K562 (cell line): ENCODE data around the gene INPP4B. TPM values are rescaled to one million over a fixed set of nuclear protein-coding genes. Genes with fewer than 3 reads are reported as not detected.

Experiments used
- ATAC-seq: fragments of 200-7000 bp; cut with Tn5 transposase; 3 replicates; pipeline ENCODE4 v1.9.1; 2020; ENCODE audit warnings: moderate library complexity
- BruUV-seq: library from RNA; stranded (reverse); fragments of 400-500 nt; replicated peaks from 2 replicates; lab custom pipeline; 2021; lab: Mats Ljungman, UMichigan
- CTCF ChIA-PET: fragments of 300-600 bp; formaldehyde crosslinking; extraction: SDS; loops from one replicate; lab custom pipeline; 2021; ENCODE audit warnings: low intra/inter-chr PET ratio; lab: Yijun Ruan, JAX
- POLR2A ChIA-PET: fragments of 300-600, 350-650 bp; sonication (Branson Sonifier 250); formaldehyde crosslinking; extraction: SDS; loops from one replicate; lab custom pipeline; 2021; ENCODE audit warnings: antibody characterized with exemption, inconsistent platforms; lab: Yijun Ruan, JAX
- DNase-seq, 4 experiments: peaks; one replicate each; pipeline versions ENCODE4 v3.0.0 to v3.0.0-alpha.2; 2011 to 2018; ENCODE audit warnings: low spot score in 3 of 4, mixed read lengths in 3 of 4; ENCODE audit errors: extremely low read depth in 1 of 4
- FAIRE-seq: peaks from 2 replicates; lab custom pipeline; 2011; peaks lifted over from hg19 to GRCh38; lab: Jason Lieb, UNC
- H2AFZ ChIP-seq: 2 replicates; pipeline ENCODE4 v1.6.0; 2011; ENCODE audit warnings: low read depth, low read length, control low read depth, inconsistent platforms
- H3K27ac ChIP-seq: fragments of 200-600 bp; 3 replicates; pipeline ENCODE4 v1.8.0; 2011; ENCODE audit warnings: low read depth, mild to moderate bottlenecking, control low read depth, inconsistent platforms, low read length, moderate library complexity, mixed read lengths; ENCODE audit errors: extremely low read depth
- H3K27me3 ChIP-seq, 2 experiments: fragments of 300-600 bp in 1 of 2; 2 replicates in 1 of 2; 3 replicates in 1 of 2; pipeline versions ENCODE4 v1.6.0 to v1.8.0; 2011; ENCODE audit warnings: inconsistent platforms in 2 of 2, low read length in 2 of 2, mild to moderate bottlenecking in 1 of 2, mixed read lengths in 1 of 2, moderate library complexity in 1 of 2; ENCODE audit not compliant: control insufficient read depth in 2 of 2, insufficient read depth in 2 of 2
- H3K36me3 ChIP-seq: fragments of 300-600 bp; 3 replicates; pipeline ENCODE4 v1.8.0; 2011; ENCODE audit warnings: mild to moderate bottlenecking, low read length, inconsistent platforms; ENCODE audit not compliant: control insufficient read depth, insufficient read depth
- H3K4me1 ChIP-seq, 2 experiments: fragments of 200-600 bp in 1 of 2; replicated peaks in 1 of 2; 2 replicates in 1 of 2; 3 replicates in 1 of 2; pipeline versions ENCODE4 v1.5.1 to v1.8.0; 2011; ENCODE audit warnings: inconsistent platforms in 2 of 2, low read length in 2 of 2, mild to moderate bottlenecking in 1 of 2, mixed read lengths in 1 of 2, moderate library complexity in 1 of 2; ENCODE audit not compliant: control insufficient read depth in 2 of 2, insufficient read depth in 2 of 2
- H3K4me2 ChIP-seq: 2 replicates; pipeline ENCODE4 v1.6.1; 2011; ENCODE audit warnings: low read length, control low read depth, inconsistent platforms, mixed read lengths; ENCODE audit not compliant: insufficient read depth
- H3K4me3 ChIP-seq: fragments of 200-600 bp; sonication (generic), shearing (Covaris generic); 2 replicates; pipeline ENCODE4 v1.5.1; 2016; ENCODE audit warnings: control low read depth, inconsistent platforms
- H3K79me2 ChIP-seq: fragments of 200-600 bp; 3 replicates; pipeline ENCODE4 v1.8.0; 2011; ENCODE audit warnings: low read length, inconsistent platforms; ENCODE audit not compliant: control insufficient read depth, insufficient read depth
- H3K9ac ChIP-seq, 2 experiments: 2 replicates each; pipeline versions ENCODE4 v1.6.0 to v1.6.1; 2011; ENCODE audit warnings: low read depth in 2 of 2, low read length in 2 of 2, control low read depth in 1 of 2, inconsistent platforms in 1 of 2, mild to moderate bottlenecking in 1 of 2, mixed read lengths in 1 of 2; ENCODE audit not compliant: insufficient read depth in 1 of 2
- H3K9me1 ChIP-seq: one replicate; pipeline ENCODE4 v1.6.0; 2011; ENCODE audit warnings: inconsistent platforms, mild to moderate bottlenecking, low read length, moderate library complexity; ENCODE audit not compliant: control insufficient read depth, insufficient read depth
- H3K9me3 ChIP-seq: replicated peaks from 2 replicates; pipeline ENCODE4 v1.5.1; 2011; ENCODE audit warnings: low read depth, low read length, inconsistent platforms; ENCODE audit not compliant: control insufficient read depth, insufficient read depth
- H4K20me1 ChIP-seq: replicated peaks from 2 replicates; pipeline ENCODE4 v1.6.1; 2011; ENCODE audit warnings: low read length, inconsistent platforms, mixed read lengths; ENCODE audit not compliant: control insufficient read depth, insufficient read depth
- CBX3 ChIP-seq, 2 experiments: IDR thresholded peaks; 1 replicate in 1 of 2; 2 replicates in 1 of 2; pipeline ENCODE4 v1.6.1; 2012; ENCODE audit warnings: inconsistent platforms in 2 of 2, low read length in 2 of 2, borderline replicate concordance in 1 of 2, control low read depth in 1 of 2
- DNMT1 ChIP-seq: fragments of 450-650 bp; IDR thresholded peaks from 2 replicates; pipeline ENCODE4 v1.6.1; 2016; ENCODE audit warnings: antibody characterized with exemption, mild to moderate bottlenecking
- KAT2B ChIP-seq: IDR thresholded peaks from one replicate; pipeline ENCODE4 v1.6.1; 2012; ENCODE audit warnings: low read depth, mild to moderate bottlenecking, control low read depth, inconsistent platforms, low read length, moderate library complexity
- KAT8 ChIP-seq: fragments of 450-650 bp; IDR thresholded peaks from 2 replicates; pipeline ENCODE4 v1.6.1; 2016; ENCODE audit warnings: low read depth, mild to moderate bottlenecking
- SMARCA5 ChIP-seq: fragments of 450-650 bp; IDR thresholded peaks from 2 replicates; pipeline ENCODE4 v1.6.1; 2016
- STAT5A ChIP-seq: IDR thresholded peaks from 2 replicates; pipeline ENCODE4 v1.6.1; 2012; ENCODE audit warnings: low read length, inconsistent platforms, borderline replicate concordance
- TBP ChIP-seq: optimal IDR thresholded peaks from 2 replicates; pipeline ENCODE3; 2011; ENCODE audit warnings: low read depth, low read length, improper control_type of control experiment
- TRIM28 ChIP-seq: fragments of 450-650 bp; IDR thresholded peaks from 2 replicates; pipeline ENCODE4 v1.6.1; 2017
- ZNF668 ChIP-seq: fragments of 250-450 bp; sonication (Bioruptor Pico); IDR thresholded peaks from 2 replicates; pipeline ENCODE4 v1.8.0; 2022; ENCODE audit warnings: mild to moderate bottlenecking, inconsistent platforms
- in situ Hi-C: fragments of 300-500 bp; cut with MboI; formaldehyde crosslinking; loops from 4 replicates; pipeline ENCODE4 v1.15.0; 2018; ENCODE audit warnings: inconsistent platforms, mixed read lengths
- intact Hi-C: fragments of 100-400 bp; cut with micrococcal nuclease; formaldehyde crosslinking; loops from 2 replicates; pipeline ENCODE4 v1.14.2; 2022
- polyA plus RNA-seq, 8 experiments: library from polyadenylated mRNA; depleted of rRNA in 4 of 8; stranded (reverse) in 5 of 8; unstranded in 3 of 8; fragments of >200 nt; fragmentation: Nextera tagmentation in 2 of 8; fragmentation: Illumina TruSeq in 1 of 8; extraction: Ambion mirVana in 2 of 8; extraction: Trizol in 1 of 8; gene quantifications; 2 replicates each; pipeline versions ENCODE4 v1.2.1 to v1.2.3, GENCODE V29; 2011 to 2014; ENCODE audit warnings: inconsistent platforms in 1 of 8, missing spikeins in 1 of 8
- total RNA-seq, 7 experiments: library from RNA; depleted of rRNA in 6 of 7; stranded (reverse); fragments of >200 nt in 6 of 7; fragmentation: Illumina TruSeq in 2 of 7; extraction: Trizol in 2 of 7; gene quantifications; 2 replicates each; pipeline versions ENCODE4 v1.2.1 to v1.2.3, GENCODE V29; 2011 to 2021; ENCODE audit warnings: low replicate concordance in 1 of 7
- TF ChIP-seq, protein P1 (sequence below), 2 experiments: fragments of 450-650 bp; formaldehyde crosslinking in 1 of 2; IDR thresholded peaks; 2 replicates each; pipeline versions ENCODE4 v1.4.0 to v1.6.1; 2014 to 2020; ENCODE audit warnings: mild to moderate bottlenecking in 2 of 2, borderline replicate concordance in 1 of 2, low read depth in 1 of 2

The INPP4B gene
- total and polyA plus RNA-seq, 9 of the 15 experiments (the other 6 are each of a cell fraction or from before 2014, with no cell fraction given), result 0.04 to 0.11 TPM; not detected in 7

DNA sequence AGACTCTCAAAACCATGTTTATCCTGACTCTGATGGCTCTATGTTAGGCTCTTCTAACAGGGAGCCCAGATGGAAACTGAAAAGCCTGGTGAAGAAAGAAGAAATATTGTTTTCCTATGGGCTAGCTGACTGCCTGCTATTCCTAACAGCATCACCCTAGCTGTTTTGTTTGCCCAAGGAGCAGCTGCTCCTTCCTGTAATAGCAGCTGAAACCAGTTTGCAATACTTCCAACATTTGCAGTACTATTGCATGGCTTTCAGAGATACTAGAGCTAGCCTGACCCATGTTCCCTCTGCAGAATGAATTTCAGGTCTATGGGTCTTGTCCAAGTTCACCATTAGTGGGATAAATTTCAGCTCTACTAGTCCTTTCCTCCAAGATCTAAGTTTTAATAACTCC lies 495.2 kb downstream of the INPP4B start:
- intact Hi-C loops, result no loop called here
- ChIA-PET POLR2A (no interaction called here), CTCF (no interaction called here)
- Histone ChIP-seq H3K9me3 (no peaks in the 10 kb centered on the region), H3K9ac (no peak overlapping the region)
- DNase-seq (no peak), FAIRE-seq (no peak)
- no TSS peak for BruUV-seq
- no peak for TF ChIP-seq ZNF668 (CRISPR knock-in tag)
- no peak for TF ChIP-seq TRIM28
- no peak for TF ChIP-seq TBP
- TF ChIP-seq SMARCA5, result no peak
- no peak for TF ChIP-seq KAT8
- no peak for TF ChIP-seq KAT2B
- TF ChIP-seq, protein P1, sequence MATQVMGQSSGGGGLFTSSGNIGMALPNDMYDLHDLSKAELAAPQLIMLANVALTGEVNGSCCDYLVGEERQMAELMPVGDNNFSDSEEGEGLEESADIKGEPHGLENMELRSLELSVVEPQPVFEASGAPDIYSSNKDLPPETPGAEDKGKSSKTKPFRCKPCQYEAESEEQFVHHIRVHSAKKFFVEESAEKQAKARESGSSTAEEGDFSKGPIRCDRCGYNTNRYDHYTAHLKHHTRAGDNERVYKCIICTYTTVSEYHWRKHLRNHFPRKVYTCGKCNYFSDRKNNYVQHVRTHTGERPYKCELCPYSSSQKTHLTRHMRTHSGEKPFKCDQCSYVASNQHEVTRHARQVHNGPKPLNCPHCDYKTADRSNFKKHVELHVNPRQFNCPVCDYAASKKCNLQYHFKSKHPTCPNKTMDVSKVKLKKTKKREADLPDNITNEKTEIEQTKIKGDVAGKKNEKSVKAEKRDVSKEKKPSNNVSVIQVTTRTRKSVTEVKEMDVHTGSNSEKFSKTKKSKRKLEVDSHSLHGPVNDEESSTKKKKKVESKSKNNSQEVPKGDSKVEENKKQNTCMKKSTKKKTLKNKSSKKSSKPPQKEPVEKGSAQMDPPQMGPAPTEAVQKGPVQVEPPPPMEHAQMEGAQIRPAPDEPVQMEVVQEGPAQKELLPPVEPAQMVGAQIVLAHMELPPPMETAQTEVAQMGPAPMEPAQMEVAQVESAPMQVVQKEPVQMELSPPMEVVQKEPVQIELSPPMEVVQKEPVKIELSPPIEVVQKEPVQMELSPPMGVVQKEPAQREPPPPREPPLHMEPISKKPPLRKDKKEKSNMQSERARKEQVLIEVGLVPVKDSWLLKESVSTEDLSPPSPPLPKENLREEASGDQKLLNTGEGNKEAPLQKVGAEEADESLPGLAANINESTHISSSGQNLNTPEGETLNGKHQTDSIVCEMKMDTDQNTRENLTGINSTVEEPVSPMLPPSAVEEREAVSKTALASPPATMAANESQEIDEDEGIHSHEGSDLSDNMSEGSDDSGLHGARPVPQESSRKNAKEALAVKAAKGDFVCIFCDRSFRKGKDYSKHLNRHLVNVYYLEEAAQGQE (IDR thresholded peaks at IDR 0.05; ENCODE audit: borderline replicate concordance), result no peak
- TF ChIP-seq, protein P1 (CRISPR knock-in tag; IDR thresholded peaks at IDR 0.05; ENCODE audit: low read depth), result no peak
- no peak for TF ChIP-seq DNMT1
- no peak for TF ChIP-seq CBX3 (IDR thresholded peaks at IDR 0.05; ENCODE audit: borderline replicate concordance in 1 of 2, low read length in 2 of 2)
- TF ChIP-seq STAT5A, result no peak
- TF ChIP-seq, all 486 proteins: peak for 0
- Histone ChIP-seq H3K4me1 (no peaks in the 10 kb centered on the region), H3K27me3 (no peaks in the 10 kb centered on the region), H3K4me2 (no peak overlapping the region), H3K27ac (no peak overlapping the region), H2AFZ (no peak overlapping the region), H3K79me2 (no peaks in the 10 kb centered on the region), H3K9me1 (no peaks in the 10 kb centered on the region), H3K36me3 (no peaks in the 10 kb centered on the region), H4K20me1 (no peaks in the 10 kb centered on the region), H3K4me3 (no peak overlapping the region)
- in situ Hi-C loops, result no loop called here
- no peak for ATAC-seq
